ENCODE measurements around the gene VOPP1. TPM values are rescaled to one million over a fixed set of nuclear protein-coding genes. Genes with fewer than 3 reads are reported as not detected.

VOPP1 gene
- total and polyA plus RNA-seq, 9 of the 15 experiments (the other 6 are each of a cell fraction or from before 2014, with no cell fraction given), result 8.2 to 45.8 (median 31.2) TPM

DNA sequence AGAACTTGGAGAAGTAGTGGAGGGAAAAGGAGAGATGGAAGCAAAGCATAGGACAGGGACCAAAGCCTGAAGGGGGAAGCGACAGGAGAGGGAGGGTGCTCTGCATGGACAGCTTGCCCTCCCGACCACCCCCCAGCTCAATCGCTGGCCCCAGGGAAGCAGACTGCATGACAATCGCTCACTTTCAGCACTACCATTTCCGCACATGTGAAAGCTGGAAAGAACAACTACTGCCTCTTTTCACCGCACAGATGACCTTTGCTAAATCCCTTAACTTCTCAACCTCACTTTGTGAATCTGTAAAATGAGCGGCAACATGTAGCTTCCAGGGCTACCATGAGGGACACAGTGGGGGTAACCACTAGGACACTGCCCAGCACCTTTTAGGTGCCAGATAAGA, 17.1 kb downstream of the VOPP1 start:
- 90% methylated on average over 7 of the region's 7 CpGs for WGBS (ENCODE audit: insufficient coverage, low coverage, missing lambda C conversion rate)
- ATAC-seq, result no peak
- H3K9me3 ChIP-seq (replicated peaks; ENCODE audit: control insufficient read depth, insufficient read depth, low read depth, low read length), result no peaks in the 10 kb centered on the region
- H3K4me2 ChIP-seq (ENCODE audit: insufficient read depth, low read length), result no peak overlapping the region
- H3K4me1 ChIP-seq (replicated peaks in 1 of 2; ENCODE audit: control insufficient read depth in 2 of 2, insufficient read depth in 2 of 2, low read length in 2 of 2), result peaks cover 15 to 25% of the 10 kb centered on the region in 2 experiments
- TF ChIP-seq, protein P1, sequence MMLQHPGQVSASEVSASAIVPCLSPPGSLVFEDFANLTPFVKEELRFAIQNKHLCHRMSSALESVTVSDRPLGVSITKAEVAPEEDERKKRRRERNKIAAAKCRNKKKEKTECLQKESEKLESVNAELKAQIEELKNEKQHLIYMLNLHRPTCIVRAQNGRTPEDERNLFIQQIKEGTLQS (IDR thresholded peaks at IDR 0.05), result no peak
- TF ChIP-seq, protein P1 (CRISPR knock-in tag; conservative IDR thresholded peaks at IDR 0.05), result no peak
- TF ChIP-seq ZFX (CRISPR knock-in tag; IDR thresholded peaks at IDR 0.05), result no peak
- TF ChIP-seq ZNF830 (CRISPR knock-in tag; IDR thresholded peaks at IDR 0.05), result no peak
- no peak for TF ChIP-seq ZKSCAN3 (CRISPR knock-in tag; IDR thresholded peaks at IDR 0.05)
- TF ChIP-seq THAP12 (CRISPR knock-in tag; IDR thresholded peaks at IDR 0.05), result no peak
- no peak for TF ChIP-seq SMAD4 (CRISPR knock-in tag; conservative IDR thresholded peaks at IDR 0.05)
- no peak for TF ChIP-seq ZSCAN32 (CRISPR knock-in tag; IDR thresholded peaks at IDR 0.05)
- no peak for TF ChIP-seq DPF2 (IDR thresholded peaks at IDR 0.05)
- no TSS peak for BruUV-seq (replicated peaks)
- peaks cover 37% of the 10 kb centered on the region for H4K20me1 ChIP-seq (replicated peaks; ENCODE audit: control insufficient read depth, insufficient read depth, low read length)
- H3K27me3 ChIP-seq (ENCODE audit: control insufficient read depth in 2 of 2, insufficient read depth in 2 of 2, low read length in 2 of 2), result no peaks in the 10 kb centered on the region
- H3K27ac ChIP-seq (ENCODE audit: extremely low read depth, low read depth, low read length), result no peak overlapping the region
- no peak for FAIRE-seq
- intact Hi-C loops (cut with micrococcal nuclease), result no loop called here
- no peak for DNase-seq (ENCODE audit: extremely low read depth in 1 of 4, low spot score in 3 of 4)
- H3K4me3 ChIP-seq, result no peak overlapping the region
- H2AFZ ChIP-seq (ENCODE audit: low read depth, low read length), result no peak overlapping the region
- peak overlapping the region in 1 of 2 experiments; percentile 59; a peak in 1 of 4 replicates for H3K9ac ChIP-seq (ENCODE audit: insufficient read depth in 1 of 2, low read depth in 2 of 2, low read length in 2 of 2)
- H3K9me1 ChIP-seq (ENCODE audit: control insufficient read depth, insufficient read depth, low read length), result peaks cover 2% of the 10 kb centered on the region
- ChIA-PET CTCF (ENCODE audit: low intra/inter-chr PET ratio) (no interaction called here), POLR2A (interaction anchor here (0.6 kb wide), 1 partner anchor 182 kb away, joined by 3 read pairs; no protein-coding TSS in a partner anchor)
- in situ Hi-C loops (cut with MboI), result no loop called here
- peaks cover 7% of the 10 kb centered on the region; the same call in 1 of the 3 replicates for H3K36me3 ChIP-seq (ENCODE audit: control insufficient read depth, insufficient read depth, low read length)
- H3K79me2 ChIP-seq (ENCODE audit: control insufficient read depth, insufficient read depth, low read length), result peaks cover 56% of the 10 kb centered on the region
